GM21723 (cell line): ENCODE data around the gene ZBTB39.

Experiments
- ATAC-seq: cut with Tn5 transposase; IDR thresholded peaks from one replicate; pipeline ENCODE4 v1.9.1; 2021; ENCODE audit warnings: mild to moderate bottlenecking, moderate library complexity; ENCODE audit not compliant: unreplicated experiment

Gene ZBTB39

GRCh38 chr12:56951582-56952339, 54.6 kb downstream of the ZBTB39 start:
- ATAC-seq, result no peak

GRCh38 chr12:56948881-56949280, 57.5 kb downstream of the ZBTB39 start:
- ATAC-seq, result no peak
